Measurements from ENCODE around the gene NOTCH3. TPM values are rescaled to one million over a fixed set of nuclear protein-coding genes. Genes with fewer than 3 reads are reported as not detected.
A peak's percentile ranks its signal among the peaks of the same experiment; 100 is the strongest.

NOTCH3 gene
- total RNA-seq, 2 donors from 2014 or later: 4.4 to 10.5 TPM

DNA sequence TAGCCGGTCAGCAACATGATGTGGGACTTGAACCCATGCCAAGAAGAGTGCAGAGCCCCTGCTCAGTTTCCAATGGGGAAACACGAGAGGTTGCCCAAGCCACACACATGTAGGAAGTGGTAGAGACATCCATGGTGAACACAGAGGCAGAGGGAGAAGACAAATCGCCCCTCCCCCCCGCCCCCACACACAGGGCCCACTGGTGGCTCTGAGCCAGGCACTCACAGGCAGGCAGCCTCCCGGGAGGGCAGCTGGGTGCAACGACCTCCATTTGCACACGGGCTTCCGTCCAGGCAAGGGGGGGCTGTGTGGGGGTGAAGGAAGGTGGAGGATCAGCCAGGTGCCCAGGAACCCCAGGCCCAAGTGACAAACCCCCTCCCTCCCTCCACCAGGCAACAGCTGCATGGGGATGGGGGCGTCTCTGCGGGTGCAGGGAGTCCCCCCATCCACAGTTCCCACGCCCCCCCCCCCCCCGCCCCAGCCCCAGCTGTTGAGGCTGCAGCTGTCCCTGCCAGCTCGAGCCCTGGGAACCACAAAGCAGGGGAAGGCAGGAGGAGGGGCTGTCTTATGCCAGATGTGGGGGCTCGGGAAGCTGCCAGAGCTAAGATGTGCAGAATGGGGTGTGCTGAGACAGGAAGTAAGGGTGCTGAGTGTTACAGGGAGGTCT is 3.4 kb downstream of the NOTCH3 start:
- Histone ChIP-seq H3K9ac (ENCODE audit: low read depth in 2 of 2, low read length in 2 of 2) (peak overlapping the region in 1 of 2 donors; percentile 26), H3K4me3 (no peak overlapping the region), H3K9me3 (no peaks in the 10 kb centered on the region), H3K4me1 (no peaks in the 10 kb centered on the region), H3K27ac (no peak overlapping the region), H3K27me3 (peaks cover 30% of the 10 kb centered on the region), H3K36me3 (no peaks in the 10 kb centered on the region)
- intact Hi-C loops (cut with DNase I): no loop called here
- TF ChIP-seq CTCF (IDR thresholded peaks at IDR 0.05): no peak
- no peak for DNase-seq

GRCh38 chr19:15196360-15197005 is 4.3 kb downstream of the NOTCH3 start:
- H3K4me1 ChIP-seq: no peaks in the 10 kb centered on the region
- no peak for DNase-seq
- peaks cover 30% of the 10 kb centered on the region for H3K27me3 ChIP-seq
- peak overlapping the region in 1 of 2 donors; percentile 55 for H3K9ac ChIP-seq (ENCODE audit: low read depth in 2 of 2, low read length in 2 of 2)
- TF ChIP-seq CTCF (IDR thresholded peaks at IDR 0.05): no peak
- H3K9me3 ChIP-seq: no peaks in the 10 kb centered on the region
- H3K27ac ChIP-seq: no peak overlapping the region
- H3K36me3 ChIP-seq: no peaks in the 10 kb centered on the region
- intact Hi-C loops (cut with DNase I): no loop called here
- H3K4me3 ChIP-seq: peak overlapping the region; percentile 25

DNA sequence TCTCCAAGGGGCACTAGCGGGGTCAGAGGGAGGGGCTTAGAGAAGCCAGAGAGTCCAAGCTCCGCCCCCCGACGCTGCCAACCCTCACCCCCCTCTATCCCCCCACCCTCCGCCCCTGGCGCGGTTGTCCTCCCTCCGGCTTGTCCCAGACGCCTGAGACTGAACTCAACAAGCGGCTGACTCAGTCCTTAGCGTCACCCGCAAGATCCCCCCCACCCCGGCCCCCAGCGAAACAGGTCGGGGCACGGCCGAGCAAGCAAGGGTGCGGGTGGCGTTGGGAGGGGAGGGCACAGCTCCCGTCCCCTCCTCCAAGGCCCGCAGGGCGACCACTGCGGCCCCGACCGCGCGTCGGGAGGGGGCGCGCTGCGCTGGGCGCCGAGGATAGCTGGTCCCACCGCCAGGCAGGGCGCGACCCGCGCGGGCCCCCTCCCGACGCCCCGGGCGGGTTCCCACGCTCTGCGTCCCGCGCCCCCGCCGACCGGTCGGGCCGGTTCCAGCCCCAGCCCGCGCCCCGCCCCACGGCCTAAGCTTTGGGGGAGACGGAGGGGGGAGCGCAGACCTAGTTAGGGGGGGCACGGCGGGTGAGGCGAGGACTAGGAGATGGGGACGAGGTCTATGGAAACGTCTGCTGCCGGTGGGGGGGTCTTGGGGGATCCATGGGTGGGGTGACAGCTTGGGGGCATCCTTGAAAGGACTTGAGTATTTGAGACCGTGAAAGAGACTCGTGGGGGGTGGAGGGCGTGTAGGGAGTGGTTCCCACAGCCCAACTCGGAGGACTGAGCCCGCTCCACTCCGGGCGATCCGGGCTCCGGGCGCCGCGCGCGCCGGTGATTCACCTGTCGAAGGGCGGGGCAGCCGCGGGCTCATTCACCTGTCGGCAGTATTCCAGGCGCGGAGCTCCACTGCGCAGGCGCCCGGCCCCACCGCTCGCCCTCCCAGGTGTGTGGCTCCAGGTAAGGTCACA is 5.1 kb downstream of the NOTCH3 start:
- TF ChIP-seq CTCF (IDR thresholded peaks at IDR 0.05): no peak
- Histone ChIP-seq H3K9ac (ENCODE audit: low read depth in 2 of 2, low read length in 2 of 2) (peak overlapping the region in 1 of 2 donors; percentile 63), H3K4me3 (peak overlapping the region; percentile 25), H3K4me1 (no peaks in the 10 kb centered on the region), H3K27me3 (peaks cover 30% of the 10 kb centered on the region), H3K9me3 (no peaks in the 10 kb centered on the region), H3K27ac (no peak overlapping the region), H3K36me3 (no peaks in the 10 kb centered on the region)
- intact Hi-C loops (cut with DNase I): no loop called here
- peak; percentile 90 for DNase-seq

- Histone ChIP-seq H3K4me3 (peak overlapping the region; percentile 25), H3K27ac (no peak overlapping the region), H3K36me3 (no peaks in the 10 kb centered on the region), H3K4me1 (no peaks in the 10 kb centered on the region), H3K27me3 (peaks cover 23% of the 10 kb centered on the region), H3K9ac (ENCODE audit: low read depth in 2 of 2, low read length in 2 of 2) (no peak overlapping the region), H3K9me3 (no peaks in the 10 kb centered on the region)
- intact Hi-C loops (cut with DNase I): no loop called here
- TF ChIP-seq CTCF (IDR thresholded peaks at IDR 0.05): no peak
- no peak for DNase-seq
Observed at GRCh38 chr19:15194938-15195337, 5.9 kb downstream of the NOTCH3 start.

DNA sequence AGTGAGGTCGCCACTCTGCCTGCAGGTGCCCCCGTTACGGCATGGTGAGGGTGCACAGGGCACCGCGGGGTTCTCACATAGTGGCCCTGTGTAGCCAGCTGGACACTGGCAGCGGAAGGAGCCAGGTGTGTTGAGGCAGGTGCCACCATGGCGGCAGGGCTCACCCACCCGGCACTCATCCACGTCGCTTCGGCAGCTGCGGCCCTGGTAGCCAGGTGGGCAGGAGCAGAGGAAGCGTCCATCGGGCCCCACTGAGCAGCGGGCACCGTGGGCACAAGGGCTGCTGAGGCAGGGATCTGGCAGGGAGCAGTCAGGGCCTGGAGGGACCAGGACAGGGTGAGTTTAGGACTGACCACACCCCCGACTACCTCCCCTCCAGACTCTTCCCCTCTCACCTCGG is 8.8 kb downstream of the NOTCH3 start:
- no peaks in the 10 kb centered on the region for H3K9me3 ChIP-seq
- intact Hi-C loops (cut with DNase I): no loop called here
- TF ChIP-seq CTCF (IDR thresholded peaks at IDR 0.05): no peak
- DNase-seq: no peak
- no peaks in the 10 kb centered on the region for H3K36me3 ChIP-seq
- no peak overlapping the region for H3K4me3 ChIP-seq
- H3K27me3 ChIP-seq: peaks cover 11% of the 10 kb centered on the region
- no peak overlapping the region for H3K9ac ChIP-seq (ENCODE audit: low read depth in 2 of 2, low read length in 2 of 2)
- no peak overlapping the region for H3K27ac ChIP-seq
- H3K4me1 ChIP-seq: no peaks in the 10 kb centered on the region

All from colonic mucosa (tissue), 4 donors.